A673 (cell line): ENCODE data around the gene FRMPD4. TPM values are rescaled to one million over a fixed set of nuclear protein-coding genes. Genes with fewer than 3 reads are reported as not detected.
A peak's percentile ranks its signal among the peaks of the same experiment; 100 is the strongest.

Experiments
- BruUV-seq: library from RNA; stranded (reverse); fragments of 400-500 nt; replicated peaks from 2 replicates; lab custom pipeline; 2021; lab: Mats Ljungman, UMichigan
- CTCF ChIA-PET: fragments of 300-600 bp; sonication (Branson Sonifier 250); formaldehyde crosslinking; loops from one replicate; lab custom pipeline; 2022; ENCODE audit warnings: antibody characterized with exemption; lab: Charles Lee
- POLR2A ChIA-PET: fragments of 300-600 bp; sonication (Branson Sonifier 250); formaldehyde crosslinking; loops from one replicate; lab custom pipeline; 2022; ENCODE audit warnings: antibody characterized with exemption; ENCODE audit not compliant: low non-redundant PET; lab: Charles Lee
- DNase-seq: peaks from one replicate; pipeline ENCODE4 v3.0.0-alpha.2; 2015; ENCODE audit warnings: low spot score
- H3K27ac ChIP-seq: fragments of 200-600 bp; sonication (generic); 2 replicates; pipeline ENCODE4 v1.5.1; 2016; ENCODE audit warnings: mixed run types, low read depth, mild to moderate bottlenecking, mixed read lengths, antibody characterized with exemption, low read length; ENCODE audit not compliant: poor library complexity, severe bottlenecking
- H3K27me3 ChIP-seq: fragments of 200-600 bp; sonication (generic); replicated peaks from 2 replicates; pipeline ENCODE4 v1.6.1; 2017; ENCODE audit warnings: mixed run types, low read depth, mild to moderate bottlenecking, mixed read lengths, antibody characterized with exemption, low read length; ENCODE audit not compliant: insufficient read depth, poor library complexity
- H3K36me3 ChIP-seq: fragments of 200-600 bp; sonication (generic); 2 replicates; pipeline ENCODE4 v1.6.1; 2016; ENCODE audit warnings: mixed run types, mild to moderate bottlenecking, mixed read lengths, antibody characterized with exemption, low read length; ENCODE audit not compliant: insufficient read depth, poor library complexity, severe bottlenecking
- H3K4me1 ChIP-seq: fragments of 200-600 bp; sonication (generic); 2 replicates; pipeline ENCODE4 v1.6.1; 2017; ENCODE audit warnings: mixed run types, mild to moderate bottlenecking, mixed read lengths, antibody characterized with exemption, low read length; ENCODE audit not compliant: insufficient read depth, poor library complexity, severe bottlenecking
- H3K4me3 ChIP-seq: fragments of 200-600 bp; sonication (generic); 2 replicates; pipeline ENCODE4 v1.5.1; 2016; ENCODE audit warnings: low read depth, mixed run types, mild to moderate bottlenecking, mixed read lengths, low read length; ENCODE audit not compliant: poor library complexity, severe bottlenecking
- H3K9me3 ChIP-seq: fragments of 200-600 bp; sonication (generic); 2 replicates; pipeline ENCODE4 v1.6.1; 2016; ENCODE audit warnings: mixed run types, low read depth, mild to moderate bottlenecking, mixed read lengths, antibody characterized with exemption, low read length; ENCODE audit not compliant: poor library complexity, severe bottlenecking
- EZH2 ChIP-seq: fragments of 200-600 bp; sonication (generic); IDR thresholded peaks from 2 replicates; pipeline ENCODE4 v1.6.1; 2017; ENCODE audit warnings: borderline replicate concordance, low read depth, mild to moderate bottlenecking, mixed read lengths, antibody characterized with exemption, low read length; ENCODE audit not compliant: poor library complexity, severe bottlenecking
- intact Hi-C: fragments of 100-400 bp; cut with micrococcal nuclease; formaldehyde crosslinking; loops from one replicate; pipeline ENCODE4 v1.10.0; 2022; ENCODE audit not compliant: unreplicated experiment
- total RNA-seq: library from RNA; stranded (reverse); gene quantifications from 2 replicates; pipeline ENCODE4 v1.2.3, GENCODE V29; 2021
- TF ChIP-seq, protein P1 (sequence below): fragments of 300-800, 200-600 bp; sonication (generic); conservative IDR thresholded peaks from 2 replicates; pipeline ENCODE4 v1.5.1; 2017; ENCODE audit warnings: low read depth, mild to moderate bottlenecking, antibody characterized with exemption, low read length, moderate library complexity, mixed read lengths

Gene FRMPD4
- total RNA-seq, 1 experiment from 2014 or later = not detected

DNA sequence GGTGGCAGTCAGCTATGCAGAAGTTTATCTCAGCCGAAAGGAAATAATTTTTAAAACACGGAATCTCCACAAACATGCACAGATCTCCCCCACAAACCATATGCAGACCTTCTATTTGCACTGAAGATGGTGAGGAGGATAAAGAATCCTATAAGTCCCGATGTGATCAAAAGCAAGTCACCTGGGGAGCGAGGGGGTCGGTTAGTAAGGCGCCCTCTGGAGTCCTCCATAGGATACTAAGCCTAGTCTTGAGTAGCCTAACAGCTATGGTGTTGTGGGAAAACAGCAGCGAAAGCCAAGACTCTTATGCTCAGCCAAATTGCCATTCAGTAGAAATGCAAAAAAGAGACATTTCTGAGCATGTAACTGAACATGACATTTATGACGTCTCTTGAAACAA is 210.9 kb downstream of the FRMPD4 start:
- Histone ChIP-seq H3K27ac (no peak overlapping the region), H3K9me3 (no peaks in the 10 kb centered on the region), H3K36me3 (no peaks in the 10 kb centered on the region), H3K4me3 (no peak overlapping the region), H3K27me3 (peaks cover 8% of the 10 kb centered on the region), H3K4me1 (no peaks in the 10 kb centered on the region)
- ChIA-PET POLR2A (no interaction called here), CTCF (no interaction called here)
- intact Hi-C loops = no loop called here
- no TSS peak for BruUV-seq
- TF ChIP-seq EZH2 = no peak
- TF ChIP-seq, protein P1, sequence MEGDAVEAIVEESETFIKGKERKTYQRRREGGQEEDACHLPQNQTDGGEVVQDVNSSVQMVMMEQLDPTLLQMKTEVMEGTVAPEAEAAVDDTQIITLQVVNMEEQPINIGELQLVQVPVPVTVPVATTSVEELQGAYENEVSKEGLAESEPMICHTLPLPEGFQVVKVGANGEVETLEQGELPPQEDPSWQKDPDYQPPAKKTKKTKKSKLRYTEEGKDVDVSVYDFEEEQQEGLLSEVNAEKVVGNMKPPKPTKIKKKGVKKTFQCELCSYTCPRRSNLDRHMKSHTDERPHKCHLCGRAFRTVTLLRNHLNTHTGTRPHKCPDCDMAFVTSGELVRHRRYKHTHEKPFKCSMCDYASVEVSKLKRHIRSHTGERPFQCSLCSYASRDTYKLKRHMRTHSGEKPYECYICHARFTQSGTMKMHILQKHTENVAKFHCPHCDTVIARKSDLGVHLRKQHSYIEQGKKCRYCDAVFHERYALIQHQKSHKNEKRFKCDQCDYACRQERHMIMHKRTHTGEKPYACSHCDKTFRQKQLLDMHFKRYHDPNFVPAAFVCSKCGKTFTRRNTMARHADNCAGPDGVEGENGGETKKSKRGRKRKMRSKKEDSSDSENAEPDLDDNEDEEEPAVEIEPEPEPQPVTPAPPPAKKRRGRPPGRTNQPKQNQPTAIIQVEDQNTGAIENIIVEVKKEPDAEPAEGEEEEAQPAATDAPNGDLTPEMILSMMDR = peak; percentile 24; the same call in 1 of the 2 replicates
- peak; percentile 5 for DNase-seq

DNA sequence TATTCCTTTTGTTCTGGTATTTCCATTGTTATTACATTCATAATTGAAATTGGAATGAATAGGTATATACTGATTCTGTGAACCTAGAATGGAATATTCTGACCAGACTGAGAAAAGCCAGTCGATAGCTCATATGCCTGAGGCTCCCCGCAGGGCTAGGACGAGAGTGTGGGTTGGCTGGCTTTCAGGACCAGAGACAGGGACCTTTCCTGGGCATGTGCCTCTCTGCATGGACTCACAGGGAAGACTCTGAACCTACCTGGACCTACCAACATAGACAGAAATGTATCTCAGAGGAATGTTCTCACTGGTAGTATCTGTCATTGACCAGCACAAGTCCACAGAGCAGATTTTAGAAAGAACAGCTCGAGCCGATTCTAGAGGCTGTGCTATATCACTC is 214.6 kb downstream of the FRMPD4 start:
- no peaks in the 10 kb centered on the region for H3K9me3 ChIP-seq
- H3K4me3 ChIP-seq = no peak overlapping the region
- no peak for DNase-seq
- BruUV-seq = no TSS peak
- ChIA-PET POLR2A (no interaction called here), CTCF (no interaction called here)
- H3K36me3 ChIP-seq = no peaks in the 10 kb centered on the region
- no peak for TF ChIP-seq EZH2
- TF ChIP-seq, protein P1 = no peak
- no peak overlapping the region for H3K27ac ChIP-seq
- no peaks in the 10 kb centered on the region for H3K4me1 ChIP-seq
- H3K27me3 ChIP-seq = peaks cover 12% of the 10 kb centered on the region
- intact Hi-C loops = loop anchor here (10.0 kb wide), 1 partner anchor 62 kb away; no protein-coding TSS in a partner anchor

DNA sequence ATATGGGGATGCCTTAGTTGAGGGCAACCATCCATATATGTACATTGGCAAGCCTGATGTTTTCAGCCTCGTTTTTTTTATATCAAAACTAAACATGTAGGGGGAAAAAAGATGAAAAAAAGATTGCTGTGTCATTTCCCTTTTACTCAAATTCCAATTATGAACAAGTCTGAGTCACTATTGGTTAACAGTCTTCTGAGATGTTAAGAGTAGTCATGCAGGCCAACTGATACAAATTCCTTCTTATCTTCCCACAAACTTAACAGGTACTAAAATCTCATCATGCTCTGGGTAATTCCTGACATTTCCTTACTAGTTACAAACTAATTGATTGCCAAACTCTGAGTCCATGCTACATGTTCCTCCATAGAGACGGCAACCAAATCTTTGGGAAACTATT is 222.1 kb downstream of the FRMPD4 start:
- ChIA-PET POLR2A (no interaction called here), CTCF (interaction anchor here (0.7 kb wide), 1 partner anchor 1850 kb away, joined by 11 read pairs; no protein-coding TSS in a partner anchor)
- H3K4me1 ChIP-seq = no peaks in the 10 kb centered on the region
- TF ChIP-seq, protein P1 = no peak
- no peak for TF ChIP-seq EZH2
- BruUV-seq = no TSS peak
- H3K27ac ChIP-seq = no peak overlapping the region
- no peak overlapping the region for H3K4me3 ChIP-seq
- no peaks in the 10 kb centered on the region for H3K36me3 ChIP-seq
- intact Hi-C loops = no loop called here
- no peaks in the 10 kb centered on the region for H3K27me3 ChIP-seq
- no peaks in the 10 kb centered on the region for H3K9me3 ChIP-seq
- peak; percentile 1 for DNase-seq
